Gastroesophageal sphincter (tissue), 3 donors: ENCODE data around the gene TMIE.

ENCODE experiments used
- EP300 ChIP-seq: sonication (generic); formaldehyde crosslinking; IDR thresholded peaks from one replicate; pipeline ENCODE4 v1.6.1; 2017; ENCODE audit warnings: antibody characterized with exemption, mild to moderate bottlenecking
- POLR2A ChIP-seq, 2 donors: fragments of 450-650 bp; IDR thresholded peaks; one replicate each; pipeline ENCODE4 v1.6.1; 2017; ENCODE audit warnings: antibody characterized with exemption in 2 of 2, mild to moderate bottlenecking in 2 of 2, moderate library complexity in 1 of 2
- TF ChIP-seq, protein P1 (sequence below), 4 experiments: fragments of 200-600 bp in 2 of 4; fragments of 450-650 bp in 2 of 4; sonication (generic) in 1 of 4; IDR thresholded peaks; one replicate each; pipeline ENCODE4 v1.5.1; 2017 to 2019; ENCODE audit warnings: antibody characterized with exemption in 4 of 4, mild to moderate bottlenecking in 2 of 4, moderate library complexity in 2 of 4

DNA sequence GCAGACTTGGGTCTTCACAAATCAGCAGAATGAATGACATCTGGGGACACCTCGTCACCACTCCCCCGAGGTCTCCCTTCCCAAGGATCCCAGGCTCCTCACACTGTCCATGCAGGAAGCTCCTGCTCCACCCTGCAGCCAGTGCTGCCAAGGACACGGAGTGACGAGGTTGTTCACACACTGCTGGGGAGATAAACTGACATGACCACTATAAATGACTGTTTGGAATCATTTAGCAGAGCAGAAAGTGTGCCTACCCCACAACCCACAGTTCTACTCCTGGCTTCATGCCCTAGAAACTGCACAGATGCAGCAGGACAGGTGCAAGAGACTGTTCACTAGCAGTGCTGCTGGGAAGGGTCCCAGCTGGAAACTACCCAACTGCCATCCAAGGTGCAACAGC is 36.1 kb downstream of the TMIE start:
- no peak for TF ChIP-seq EP300
- TF ChIP-seq, protein P1, sequence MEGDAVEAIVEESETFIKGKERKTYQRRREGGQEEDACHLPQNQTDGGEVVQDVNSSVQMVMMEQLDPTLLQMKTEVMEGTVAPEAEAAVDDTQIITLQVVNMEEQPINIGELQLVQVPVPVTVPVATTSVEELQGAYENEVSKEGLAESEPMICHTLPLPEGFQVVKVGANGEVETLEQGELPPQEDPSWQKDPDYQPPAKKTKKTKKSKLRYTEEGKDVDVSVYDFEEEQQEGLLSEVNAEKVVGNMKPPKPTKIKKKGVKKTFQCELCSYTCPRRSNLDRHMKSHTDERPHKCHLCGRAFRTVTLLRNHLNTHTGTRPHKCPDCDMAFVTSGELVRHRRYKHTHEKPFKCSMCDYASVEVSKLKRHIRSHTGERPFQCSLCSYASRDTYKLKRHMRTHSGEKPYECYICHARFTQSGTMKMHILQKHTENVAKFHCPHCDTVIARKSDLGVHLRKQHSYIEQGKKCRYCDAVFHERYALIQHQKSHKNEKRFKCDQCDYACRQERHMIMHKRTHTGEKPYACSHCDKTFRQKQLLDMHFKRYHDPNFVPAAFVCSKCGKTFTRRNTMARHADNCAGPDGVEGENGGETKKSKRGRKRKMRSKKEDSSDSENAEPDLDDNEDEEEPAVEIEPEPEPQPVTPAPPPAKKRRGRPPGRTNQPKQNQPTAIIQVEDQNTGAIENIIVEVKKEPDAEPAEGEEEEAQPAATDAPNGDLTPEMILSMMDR (IDR thresholded peaks at IDR 0.05) = no peak
- no peak for TF ChIP-seq POLR2A (IDR thresholded peaks at IDR 0.05)
